ENCODE data around the gene MPP1. TPM values are rescaled to one million over a fixed set of nuclear protein-coding genes. Genes with fewer than 3 reads are reported as not detected.

MPP1 gene
- total RNA-seq, 6 experiments from 2014 or later, result 20.2 to 51.7 (median 32.5) TPM

GRCh38 chrX:154748712-154749339, 56.5 kb downstream of the MPP1 start:
- Histone ChIP-seq H3K4me3 (no peak overlapping the region), H3K9me3 (no peaks in the 10 kb centered on the region), H3K27ac (no peak overlapping the region), H3K36me3 (no peaks in the 10 kb centered on the region), H3K27me3 (no peaks in the 10 kb centered on the region), H3K4me1 (no peaks in the 10 kb centered on the region)
- ATAC-seq, result peak; percentile 81 to 86 (median 85)
- intact Hi-C loops (cut with DNase I), result no loop called here
- DNase-seq, result no peak
- WGBS (ENCODE audit: insufficient coverage, low coverage, low lambda C conversion rate, missing lambda C conversion rate), result 22% methylated on average over 11 of the region's 11 CpGs
- no peak for TF ChIP-seq POLR2A (IDR thresholded peaks at IDR 0.05)
- peak; percentile 82 to 85 (median 82) for TF ChIP-seq CTCF (IDR thresholded peaks at IDR 0.05)

- DNase-seq (no peak), ATAC-seq (no peak)
- Histone ChIP-seq H3K36me3 (no peaks in the 10 kb centered on the region), H3K9me3 (no peaks in the 10 kb centered on the region), H3K4me3 (no peak overlapping the region), H3K27me3 (peaks cover 0 to 3% of the 10 kb centered on the region in 2 donors), H3K27ac (no peak overlapping the region), H3K4me1 (no peaks in the 10 kb centered on the region)
- intact Hi-C loops (cut with DNase I), result no loop called here
- no peak for TF ChIP-seq POLR2A (IDR thresholded peaks at IDR 0.05)
- TF ChIP-seq CTCF (IDR thresholded peaks at IDR 0.05), result no peak
Measured at GRCh38 chrX:154742613-154743012, 62.7 kb downstream of the MPP1 start.

- no peak overlapping the region for H3K27ac ChIP-seq
- peaks cover 0 to 3% of the 10 kb centered on the region in 2 donors for H3K27me3 ChIP-seq
- H3K4me3 ChIP-seq, result no peak overlapping the region
- H3K9me3 ChIP-seq, result no peaks in the 10 kb centered on the region
- DNase-seq, result no peak
- intact Hi-C loops (cut with DNase I), result no loop called here
- H3K4me1 ChIP-seq, result peaks cover 0 to under 1% (median 0%) of the 10 kb centered on the region in 4 donors
- WGBS (ENCODE audit: insufficient coverage, low coverage, low lambda C conversion rate, missing lambda C conversion rate), result 39% methylated on average over 2 of the region's 2 CpGs
- no peaks in the 10 kb centered on the region for H3K36me3 ChIP-seq
- no peak for TF ChIP-seq POLR2A (IDR thresholded peaks at IDR 0.05)
- TF ChIP-seq CTCF (IDR thresholded peaks at IDR 0.05), result no peak
- no peak for ATAC-seq
Measured at GRCh38 chrX:154739952-154740465, 65.3 kb downstream of the MPP1 start.

- TF ChIP-seq CTCF (IDR thresholded peaks at IDR 0.05) (no peak), POLR2A (IDR thresholded peaks at IDR 0.05) (no peak)
- Histone ChIP-seq H3K4me3 (no peak overlapping the region), H3K27me3 (peaks cover 0 to 3% of the 10 kb centered on the region in 2 donors), H3K36me3 (no peaks in the 10 kb centered on the region), H3K4me1 (peaks cover 0 to 3% (median 0%) of the 10 kb centered on the region in 4 donors), H3K27ac (no peak overlapping the region), H3K9me3 (no peaks in the 10 kb centered on the region)
- ATAC-seq (peak; percentile 42 to 71 (median 58)), DNase-seq (no peak)
- WGBS (ENCODE audit: insufficient coverage, low coverage, low lambda C conversion rate, missing lambda C conversion rate), result 44% methylated on average over 8 of the region's 8 CpGs
- intact Hi-C loops (cut with DNase I), result no loop called here
Measured at GRCh38 chrX:154738011-154738738, 67.1 kb downstream of the MPP1 start.
